Measurements from ENCODE around the gene CBR3.
"Not testable (repeated sequence)": the region's sequence is repeated elsewhere in the genome, so short reads cannot be mapped to it uniquely, and the experiment has no call there.

CBR3 gene

DNA sequence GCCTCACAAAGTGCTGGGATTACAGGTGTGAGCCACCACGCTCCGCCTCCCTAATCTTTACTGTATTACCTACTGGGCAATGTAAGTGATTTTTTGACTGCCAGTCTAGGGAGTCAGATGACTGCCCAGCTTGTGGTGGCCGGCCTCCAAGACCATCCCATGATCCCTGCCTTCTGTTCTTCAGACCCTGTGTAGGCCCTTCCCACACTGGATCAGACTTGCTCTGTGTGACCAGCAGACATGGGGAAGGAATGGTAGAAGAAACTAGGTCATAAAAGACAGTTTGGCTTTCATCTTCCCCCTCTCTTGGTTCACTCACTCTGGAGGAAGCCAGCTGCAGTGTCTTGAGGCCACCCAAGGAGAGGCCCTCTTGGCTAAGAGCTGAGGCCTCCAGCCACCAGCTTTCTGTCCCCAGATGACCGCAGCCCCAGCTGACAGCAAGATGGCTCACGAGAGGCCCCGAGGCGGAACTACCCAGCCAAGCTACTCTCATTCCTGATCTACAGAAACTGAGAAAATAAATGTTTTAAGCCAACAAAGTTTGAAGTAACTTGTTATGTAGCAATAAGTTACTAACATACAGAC, 14.5 kb upstream of the CBR3 start:
- no peak for DNase-seq

DNA sequence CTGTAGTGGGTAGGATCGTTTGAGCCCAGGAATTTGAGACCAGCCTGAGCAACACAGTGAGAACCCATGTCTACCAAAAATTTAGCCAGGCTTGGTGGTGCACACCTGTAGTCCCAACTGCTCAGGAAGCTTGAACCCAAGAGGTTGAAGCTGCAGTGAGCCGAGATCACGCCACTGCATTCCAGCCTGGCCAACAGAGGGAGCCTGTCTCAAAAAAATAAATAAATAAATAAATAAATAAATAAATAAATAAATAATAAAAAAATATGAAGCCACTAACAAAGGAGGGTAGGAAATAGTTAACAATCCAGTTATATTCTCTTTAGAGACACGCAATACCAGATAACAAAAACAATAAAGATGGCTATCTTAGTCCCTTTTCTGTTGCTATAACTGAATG, 11.9 kb upstream of the CBR3 start:
- no peak for DNase-seq

DNA sequence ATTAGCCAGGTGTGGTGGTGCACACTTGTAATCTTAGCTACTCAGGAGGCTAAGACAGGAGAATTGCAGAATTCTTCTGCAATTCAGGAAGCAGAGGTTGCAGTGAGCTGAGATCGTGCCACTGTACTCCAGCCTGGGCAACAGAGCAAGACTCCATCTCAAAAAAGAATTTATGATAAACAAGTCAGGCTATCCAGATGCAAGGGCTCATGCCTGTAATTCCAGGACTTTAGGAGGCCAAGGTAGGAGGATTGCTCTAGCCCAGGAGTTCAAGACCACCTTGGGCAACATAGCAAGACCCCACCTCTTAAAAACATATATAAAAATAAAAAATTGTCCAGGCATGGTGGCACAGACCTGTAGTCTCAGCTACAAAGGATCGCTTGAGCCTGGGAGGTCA, 10.5 kb upstream of the CBR3 start:
- DNase-seq = no peak

DNA sequence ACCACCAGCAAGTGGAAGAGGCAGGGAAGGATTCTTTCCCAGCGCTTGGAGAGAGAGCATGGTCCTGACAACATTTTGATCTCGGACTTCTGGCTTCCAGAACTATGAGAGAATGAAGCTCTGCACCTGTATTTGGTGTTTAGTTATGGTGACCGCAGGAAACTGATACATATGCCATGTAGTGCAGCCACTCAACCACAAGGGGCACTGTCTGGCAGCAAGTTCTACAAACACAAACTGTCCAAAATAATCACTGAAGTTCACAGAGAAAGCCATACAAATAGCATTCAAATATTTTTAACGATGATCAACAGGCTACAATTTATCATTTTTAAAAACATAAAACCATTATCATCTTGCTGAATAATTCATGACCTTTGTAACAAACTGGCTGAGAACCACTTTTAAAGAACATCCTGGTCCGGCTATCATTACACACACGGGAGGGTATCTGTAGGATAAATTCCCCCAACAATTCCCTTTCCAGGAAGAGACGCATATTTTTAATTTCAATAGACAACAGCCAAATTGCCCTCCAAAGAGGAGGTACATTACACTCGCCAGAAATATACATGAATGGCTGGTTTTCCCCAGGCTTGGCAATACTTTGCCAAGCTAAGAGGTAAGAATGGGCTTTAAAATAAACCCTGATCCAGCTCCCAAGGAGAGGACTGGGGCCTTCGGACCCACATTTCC, 9.2 kb upstream of the CBR3 start:
- peak; percentile 14 for DNase-seq

DNA sequence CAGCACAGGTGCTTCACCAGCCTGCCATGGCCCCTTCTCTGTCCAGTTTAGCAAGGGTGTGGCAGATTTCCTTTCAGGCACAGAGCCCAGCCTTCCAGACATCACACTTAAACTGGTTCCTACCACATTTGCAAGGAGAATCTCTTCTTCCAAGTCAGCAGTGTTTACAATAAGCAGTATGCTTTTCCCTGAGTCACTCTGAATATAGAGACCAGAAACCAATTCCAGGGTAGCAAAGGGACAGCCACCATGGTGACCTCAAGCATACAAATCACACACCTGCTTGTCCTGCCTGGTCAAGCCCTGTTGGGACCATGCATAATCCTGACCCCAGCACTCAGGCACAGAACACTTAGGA, 8.7 kb upstream of the CBR3 start:
- DNase-seq = no peak

DNA sequence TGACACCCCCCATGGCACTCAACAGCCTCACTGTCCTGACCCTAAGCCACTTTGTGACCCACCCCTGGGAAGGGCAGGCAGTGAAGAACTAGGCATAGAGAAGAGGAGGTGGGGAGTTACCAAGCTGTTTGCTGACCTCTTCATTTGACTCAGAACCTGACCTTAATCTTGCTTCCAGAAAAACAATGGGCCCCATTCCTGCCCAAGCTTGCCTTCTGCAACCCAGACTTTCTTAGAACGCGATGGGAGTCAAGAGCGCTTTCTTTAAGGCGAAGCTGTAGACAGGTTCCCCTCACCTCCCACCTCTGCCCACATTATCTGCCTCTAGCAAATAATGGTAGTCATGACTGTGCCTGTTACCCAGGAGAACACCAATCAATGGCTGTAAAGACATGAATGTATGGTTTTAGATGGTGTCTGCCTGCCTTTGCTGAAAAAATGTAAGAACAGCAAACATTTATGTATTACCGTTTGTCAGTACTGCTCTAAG, 8.2 kb upstream of the CBR3 start:
- DNase-seq = no peak

DNA sequence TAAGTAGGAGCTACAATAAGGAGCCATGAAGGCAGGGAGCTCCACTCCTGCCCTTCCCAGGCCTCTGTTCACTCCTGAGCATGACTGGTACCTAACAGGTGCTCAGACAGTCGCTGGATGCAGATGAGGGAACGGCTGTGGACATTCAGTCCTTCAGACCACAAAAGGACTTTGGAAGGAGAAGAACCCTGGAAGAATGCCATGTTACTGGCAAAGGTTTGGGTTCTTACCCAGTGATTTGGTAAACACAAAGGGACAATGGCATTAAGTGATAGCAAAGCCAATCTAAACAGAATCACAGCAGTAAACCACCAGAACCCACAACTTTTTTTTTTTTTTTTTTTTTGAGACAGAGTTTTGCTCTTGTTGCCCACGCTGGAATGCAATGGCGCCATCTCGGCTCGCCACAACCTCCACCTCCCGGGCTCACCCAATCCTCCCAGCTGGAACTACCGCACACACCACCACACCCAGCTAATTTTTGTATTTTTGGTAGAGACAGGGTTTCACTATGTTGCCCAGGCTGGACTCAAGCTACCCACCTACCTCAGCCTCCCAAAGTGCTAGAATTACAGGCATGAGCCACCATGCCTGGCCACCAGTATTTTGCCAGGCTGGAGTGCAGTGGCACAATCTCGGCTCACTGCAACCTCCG, 7.5 kb upstream of the CBR3 start:
- no peak for DNase-seq

DNA sequence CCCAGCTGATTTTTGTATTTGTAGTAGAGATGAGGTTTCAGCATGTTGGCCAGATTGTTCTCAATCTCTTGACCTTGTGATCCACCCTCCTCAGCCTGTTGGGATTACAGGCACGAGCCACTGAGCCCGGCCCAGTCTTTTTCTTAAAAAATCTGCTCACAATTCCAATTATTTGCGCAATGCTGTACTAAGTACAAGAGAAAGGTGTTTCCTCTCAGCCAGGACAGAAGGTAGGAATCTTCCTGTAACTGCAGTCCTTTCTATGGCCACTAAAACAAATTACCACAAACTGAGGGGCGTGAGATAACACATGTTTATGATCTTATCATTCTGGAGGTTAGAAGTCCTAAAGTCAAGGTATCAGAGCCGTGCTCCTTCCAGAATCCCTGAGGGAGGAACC, 6.9 kb upstream of the CBR3 start:
- DNase-seq = no peak

DNA sequence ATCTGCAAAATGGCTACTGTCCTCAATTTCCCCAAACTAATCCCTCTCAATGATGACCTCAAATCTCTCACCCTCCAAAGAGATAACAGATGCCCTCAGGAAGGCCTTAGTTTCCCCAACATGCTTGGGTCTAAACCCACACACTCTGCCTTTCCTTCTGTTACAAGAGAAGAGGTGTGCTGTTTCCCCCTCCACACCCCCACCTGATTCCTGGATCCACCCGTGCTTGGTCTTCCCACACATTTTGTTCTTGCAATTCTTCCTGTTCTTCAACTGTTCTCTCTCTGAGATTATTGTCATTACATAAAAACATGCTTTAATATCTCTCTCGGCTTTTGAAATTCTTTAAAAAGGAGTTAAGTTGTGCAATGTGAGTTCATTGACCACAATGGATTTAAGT, 5.7 kb upstream of the CBR3 start:
- DNase-seq = no peak

DNA sequence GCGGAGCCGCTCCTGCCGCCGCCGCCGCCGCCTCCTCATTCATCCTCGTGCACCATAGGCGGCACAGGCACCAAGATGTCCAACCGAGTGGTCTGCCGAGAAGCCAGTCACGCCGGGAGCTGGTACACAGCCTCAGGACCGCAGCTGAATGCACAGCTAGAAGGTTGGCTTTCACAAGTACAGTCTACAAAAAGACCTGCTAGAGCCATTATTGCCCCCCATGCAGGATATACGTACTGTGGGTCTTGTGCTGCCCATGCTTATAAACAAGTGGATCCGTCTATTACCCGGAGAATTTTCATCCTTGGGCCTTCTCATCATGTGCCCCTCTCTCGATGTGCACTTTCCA, 4.5 kb upstream of the CBR3 start:
- not testable (repeated sequence) for DNase-seq

DNA sequence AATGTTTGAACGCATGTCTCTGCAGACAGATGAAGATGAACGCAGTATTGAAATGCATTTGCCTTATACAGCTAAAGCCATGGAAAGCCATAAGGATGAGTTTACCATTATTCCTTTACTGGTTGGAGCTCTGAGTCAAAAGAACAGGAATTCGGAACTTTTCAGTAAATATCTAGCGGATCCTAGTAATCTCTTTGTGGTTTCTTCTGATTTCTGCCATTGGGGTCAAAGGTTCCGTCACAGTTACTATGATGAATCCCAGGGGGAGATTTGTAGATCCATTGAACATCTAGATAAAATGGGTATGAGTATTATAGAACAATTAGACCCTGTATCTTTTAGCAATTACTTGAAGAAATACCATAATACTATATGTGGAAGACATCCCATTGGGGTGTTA, 4.0 kb upstream of the CBR3 start:
- DNase-seq = not testable (repeated sequence)

DNA sequence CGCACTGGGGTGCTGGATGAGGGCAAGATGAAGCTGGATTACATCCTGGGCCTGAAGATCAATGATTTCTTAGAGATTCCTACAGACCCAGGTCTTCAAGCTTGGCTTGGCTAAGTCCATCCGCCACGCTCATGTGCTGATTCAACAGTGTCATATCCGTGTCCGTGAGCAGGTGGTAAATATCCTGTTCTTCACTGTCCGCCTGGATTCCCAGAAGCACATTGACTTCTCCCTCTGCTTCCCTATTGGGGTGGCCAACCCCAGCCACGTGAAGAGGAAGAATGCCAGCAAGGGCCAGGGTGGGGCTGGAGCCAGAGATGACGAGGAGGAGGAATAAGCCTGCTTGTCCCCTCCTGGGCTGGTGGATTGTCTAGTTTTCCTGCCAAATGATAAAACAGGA, 2.2 kb upstream of the CBR3 start:
- no peak for DNase-seq

DNA sequence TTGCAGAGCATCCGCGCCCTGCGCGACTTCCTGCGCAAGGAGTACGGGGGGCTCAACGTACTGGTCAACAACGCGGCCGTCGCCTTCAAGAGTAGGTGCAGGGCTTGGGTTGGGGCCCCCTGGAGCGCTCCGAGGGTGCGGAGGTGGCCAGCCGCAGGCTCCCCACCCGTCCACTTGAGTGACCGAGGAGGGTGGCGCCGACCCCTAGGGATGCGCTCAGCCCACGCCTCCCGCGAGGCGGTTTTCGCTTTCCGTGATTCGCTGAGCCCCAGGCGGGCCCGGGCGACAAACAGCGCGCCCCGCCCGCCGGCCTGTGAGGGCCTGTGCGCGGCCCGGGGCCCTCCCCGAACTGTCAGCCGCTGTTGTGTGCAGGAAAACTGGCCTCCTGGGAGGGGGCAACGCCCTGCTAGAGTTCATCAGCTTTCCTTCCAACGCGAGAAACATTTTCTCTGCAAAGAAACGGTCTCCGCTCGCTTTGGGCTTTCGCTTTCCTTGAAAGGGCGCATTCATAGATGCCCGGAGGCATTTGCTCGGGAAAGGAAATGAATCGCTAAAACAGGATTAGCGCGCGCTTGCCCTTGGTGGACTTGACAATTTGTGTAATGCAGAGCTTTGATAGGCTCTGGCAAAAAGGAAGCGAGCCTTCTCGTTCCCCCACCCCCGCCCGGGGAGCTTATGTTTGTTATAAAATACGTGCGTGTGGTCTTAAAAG, 668 bp downstream of the CBR3 start:
- peak; percentile 21 for DNase-seq

DNA sequence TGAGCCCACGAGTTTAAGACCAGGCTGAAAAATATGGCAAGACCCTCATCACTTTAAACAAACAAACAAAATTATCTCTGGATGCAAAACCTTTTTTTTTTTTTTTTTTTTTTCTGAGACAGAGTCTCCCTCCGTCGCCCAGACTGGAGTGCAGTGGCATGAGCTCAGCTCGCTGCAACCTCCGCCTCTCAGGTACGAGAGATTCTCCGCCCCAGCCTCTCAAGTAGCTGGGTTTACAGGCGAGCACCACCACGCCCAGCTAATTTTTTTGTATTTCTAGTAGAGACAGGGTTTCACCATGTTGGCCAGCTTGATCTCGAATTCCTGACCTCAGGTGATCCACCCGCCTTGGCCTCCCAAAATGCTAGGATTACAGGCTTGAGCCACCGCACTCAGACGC, 4.9 kb downstream of the CBR3 start:
- DNase-seq = not testable (repeated sequence)

DNA sequence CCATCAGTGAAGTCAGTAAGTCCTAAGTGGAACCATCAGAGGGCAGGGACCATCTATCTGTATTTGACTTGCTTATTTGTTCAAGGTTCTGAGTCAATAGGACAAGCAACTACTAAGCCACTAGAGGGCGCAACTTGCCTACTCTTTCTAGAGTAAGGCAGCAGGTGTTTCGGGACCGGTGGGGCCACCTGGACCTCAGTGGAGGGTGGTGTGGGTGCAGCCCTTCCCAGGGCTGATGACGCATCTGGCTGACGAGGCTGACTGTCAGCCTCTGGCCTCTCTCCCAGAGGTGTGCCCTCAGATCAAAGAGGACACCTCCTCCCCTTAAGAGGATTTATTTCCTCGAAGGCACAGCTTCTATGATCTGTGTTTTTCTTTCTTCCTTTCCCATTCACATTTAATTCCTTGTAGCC, 6.6 kb downstream of the CBR3 start:
- peak; percentile 91 for DNase-seq

DNA sequence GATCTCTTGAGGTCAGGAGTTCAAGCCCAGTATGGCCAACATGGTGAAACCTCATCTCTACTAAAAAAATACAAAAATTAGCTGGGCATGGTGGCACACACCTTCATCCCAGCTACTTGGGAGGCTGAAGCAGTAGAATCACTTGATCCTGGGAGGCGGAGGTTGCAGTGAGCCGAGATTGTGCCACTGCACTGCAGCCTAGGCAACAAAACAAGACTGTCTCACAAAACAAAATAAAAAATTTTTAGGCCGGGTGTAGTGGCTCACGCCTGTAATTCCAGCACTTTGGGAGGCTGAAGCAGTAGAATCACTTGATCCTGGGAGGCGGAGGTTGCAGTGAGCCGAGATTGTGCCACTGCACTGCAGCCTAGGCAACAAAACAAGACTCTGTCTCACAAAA, 9.4 kb downstream of the CBR3 start:
- DNase-seq = not testable (repeated sequence)

DNA sequence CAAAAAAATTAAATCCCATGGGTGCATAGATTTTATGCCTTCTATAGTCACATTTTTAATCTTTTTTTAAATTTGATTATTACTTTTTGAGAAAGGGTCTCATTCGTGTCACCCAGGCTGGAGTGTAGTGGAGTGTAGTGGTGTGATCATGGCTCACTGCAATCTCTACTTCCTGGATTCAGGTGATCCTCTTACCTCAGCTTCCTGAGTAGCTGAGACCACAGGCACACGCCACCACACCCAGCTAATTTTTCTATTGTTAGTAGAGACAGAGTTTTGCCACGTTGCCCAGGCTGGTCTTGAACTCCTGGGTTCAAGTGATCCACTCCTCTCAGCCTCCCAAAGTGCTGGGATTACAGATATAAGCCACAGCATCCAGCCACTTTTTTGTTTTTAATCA, 10.4 kb downstream of the CBR3 start:
- no peak for DNase-seq

DNA sequence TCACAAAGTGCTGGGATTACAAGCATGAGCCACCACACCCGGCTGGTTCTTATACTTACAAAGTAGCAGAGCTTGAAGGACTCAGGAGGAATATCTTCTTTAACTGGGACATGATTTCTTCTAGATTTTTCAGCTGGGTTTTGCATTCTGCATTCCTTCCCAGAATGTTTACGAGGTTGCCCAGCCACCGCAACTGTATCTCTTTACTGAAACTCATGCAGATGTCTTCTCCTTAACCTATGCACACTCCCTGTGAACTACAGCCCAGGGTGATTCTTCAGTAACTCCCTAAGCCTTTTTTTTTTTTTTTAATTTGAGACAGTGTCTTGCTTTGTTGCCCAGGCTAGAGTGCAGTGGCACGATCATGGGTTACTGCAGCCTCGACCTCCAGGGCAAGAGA, 13.0 kb downstream of the CBR3 start:
- no peak for DNase-seq

DNA sequence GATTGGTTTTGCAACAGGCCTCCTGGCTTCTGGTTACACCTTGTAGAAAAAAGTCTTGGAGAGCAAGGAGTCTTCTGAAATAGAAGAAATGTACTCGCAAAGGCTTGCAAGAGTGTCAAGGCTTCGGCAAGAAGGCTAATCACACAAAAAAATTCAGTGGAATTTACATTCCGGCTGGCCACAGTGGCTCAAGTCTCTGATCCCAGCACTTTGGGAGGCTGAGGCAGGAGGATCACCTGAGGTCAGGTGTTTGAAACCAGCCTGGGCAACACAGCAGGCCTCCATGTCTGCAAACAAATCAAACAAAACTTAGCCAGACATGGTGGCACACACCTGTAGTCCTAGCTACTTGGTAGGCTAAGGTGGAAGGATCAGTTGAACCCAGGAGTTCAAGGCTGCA, 14.0 kb downstream of the CBR3 start:
- no peak for DNase-seq

DNA sequence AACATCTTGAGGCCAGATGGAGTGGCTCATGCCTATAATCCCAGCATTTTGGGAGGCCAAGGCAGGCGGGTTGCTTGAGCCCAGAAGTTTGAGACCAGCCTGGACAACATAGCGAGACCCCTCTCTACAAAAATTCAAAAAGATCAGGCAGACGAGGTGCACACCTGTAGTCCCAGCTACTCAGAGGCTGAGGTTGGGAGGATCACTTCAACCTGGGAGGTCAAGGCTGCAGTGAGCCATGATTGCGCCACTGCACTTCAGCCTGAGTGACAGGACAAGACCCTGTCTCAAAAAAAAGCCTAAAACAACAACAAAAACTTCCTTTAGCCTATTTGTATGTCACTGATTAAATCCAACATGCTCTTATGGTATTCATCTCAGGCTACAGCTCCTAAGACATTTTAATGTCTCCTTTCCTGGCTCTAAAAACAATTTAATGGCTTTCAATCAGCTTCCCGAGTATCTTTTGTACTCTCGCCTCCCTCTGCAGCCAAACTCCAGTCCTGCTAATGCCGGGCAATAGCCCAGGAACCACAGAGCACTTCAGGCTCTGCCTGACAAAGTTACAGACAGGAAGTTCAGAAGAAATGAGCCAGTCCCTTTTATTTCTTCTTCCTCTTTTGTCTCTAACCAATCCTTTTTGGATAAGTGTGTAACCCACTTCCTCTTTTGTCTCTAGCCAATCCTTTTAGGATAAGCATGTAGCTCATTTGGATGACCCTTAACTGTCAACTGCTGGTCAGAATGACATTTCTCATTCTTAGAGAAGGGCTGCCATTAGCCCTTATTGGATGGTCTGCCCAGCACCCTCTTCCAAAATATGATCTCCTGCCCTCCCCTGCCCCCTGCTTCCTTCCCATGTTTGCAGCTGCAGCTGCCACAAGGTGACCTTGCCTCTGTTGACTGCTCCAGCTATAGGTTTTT, 15.2 kb downstream of the CBR3 start:
- no peak for DNase-seq

DNA sequence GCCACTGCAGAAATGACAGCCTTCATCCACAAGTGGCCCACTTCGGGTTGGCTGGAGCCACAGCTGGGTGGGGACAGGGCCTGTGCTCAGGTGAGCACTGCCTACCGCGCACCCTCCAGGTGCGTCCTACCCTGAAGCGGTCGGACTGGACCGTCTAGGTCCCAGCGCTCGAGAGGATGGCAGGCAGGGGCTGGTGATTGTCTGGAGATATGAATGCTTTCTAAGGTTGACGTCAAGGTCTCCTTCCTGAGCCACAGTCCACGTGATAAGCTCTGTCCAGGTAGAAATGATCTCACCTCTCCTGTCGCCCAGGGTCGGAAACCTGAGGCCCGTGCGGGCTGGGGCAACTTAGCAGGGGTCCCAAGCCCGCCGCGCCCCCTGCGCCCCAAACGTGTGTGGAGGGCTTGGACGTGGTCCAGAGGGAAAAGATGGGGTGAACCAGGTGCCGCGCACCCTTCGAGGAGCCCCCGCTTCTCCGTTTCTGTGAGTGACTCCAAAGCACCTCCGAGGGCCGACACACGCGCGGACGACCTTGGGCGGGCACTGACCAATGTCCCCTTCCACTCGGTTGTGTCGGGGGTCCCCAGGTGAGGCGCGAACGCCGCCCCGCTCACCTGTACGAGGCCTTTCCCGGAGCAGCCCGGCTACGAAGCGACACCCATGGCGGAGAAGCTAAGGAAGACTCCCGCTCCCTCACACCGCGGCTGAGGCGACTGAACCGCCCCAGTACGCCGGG, 20.9 kb downstream of the CBR3 start:
- DNase-seq = no peak

DNA sequence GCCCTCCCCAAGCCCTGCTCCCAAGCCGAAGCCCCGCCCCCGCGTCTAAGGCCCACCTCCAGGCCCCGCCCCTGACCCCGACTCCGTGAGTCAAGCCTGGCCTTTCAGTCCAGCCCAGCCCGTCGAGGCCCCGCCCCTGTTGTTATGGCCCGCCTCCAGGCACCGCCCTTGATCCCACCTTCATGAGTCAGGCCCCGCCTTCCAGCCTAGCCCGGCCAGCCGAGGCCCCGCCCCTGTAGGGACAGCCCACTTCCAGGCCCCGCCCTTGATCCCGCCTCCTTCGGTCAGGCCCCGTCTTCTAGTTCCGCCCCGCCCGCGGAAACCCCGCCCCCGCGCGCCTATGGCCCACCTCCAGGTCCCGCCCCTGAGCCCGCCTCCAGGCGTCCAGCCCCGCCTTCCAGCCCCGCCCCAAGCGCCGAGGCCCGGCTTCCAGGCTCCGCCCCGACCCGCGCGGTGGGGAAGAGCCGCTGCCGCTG, 21.5 kb downstream of the CBR3 start:
- DNase-seq = peak; percentile 99

Measured in NCI-H2171 (cell line).